ENCODE measurements around the gene GPR162. TPM values are rescaled to one million over a fixed set of nuclear protein-coding genes. Genes with fewer than 3 reads are reported as not detected.
A peak's percentile ranks its signal among the peaks of the same experiment; 100 is the strongest.

GPR162 gene
- total RNA-seq, 1 donor from 2014 or later = not detected

GRCh38 chr12:6818645-6819044, 3.0 kb upstream of the GPR162 start:
- Histone ChIP-seq H3K4me3 (ENCODE audit: low read depth, low read length) (no peak overlapping the region), H3K27me3 (ENCODE audit: control insufficient read depth, insufficient read depth, low read length) (peaks cover 21% of the 10 kb centered on the region), H3K36me3 (ENCODE audit: control insufficient read depth, insufficient read depth, low read length) (no peaks in the 10 kb centered on the region)
- DNase-seq (ENCODE audit: low read depth) (no peak), FAIRE-seq (no peak)
- TF ChIP-seq, protein P1, sequence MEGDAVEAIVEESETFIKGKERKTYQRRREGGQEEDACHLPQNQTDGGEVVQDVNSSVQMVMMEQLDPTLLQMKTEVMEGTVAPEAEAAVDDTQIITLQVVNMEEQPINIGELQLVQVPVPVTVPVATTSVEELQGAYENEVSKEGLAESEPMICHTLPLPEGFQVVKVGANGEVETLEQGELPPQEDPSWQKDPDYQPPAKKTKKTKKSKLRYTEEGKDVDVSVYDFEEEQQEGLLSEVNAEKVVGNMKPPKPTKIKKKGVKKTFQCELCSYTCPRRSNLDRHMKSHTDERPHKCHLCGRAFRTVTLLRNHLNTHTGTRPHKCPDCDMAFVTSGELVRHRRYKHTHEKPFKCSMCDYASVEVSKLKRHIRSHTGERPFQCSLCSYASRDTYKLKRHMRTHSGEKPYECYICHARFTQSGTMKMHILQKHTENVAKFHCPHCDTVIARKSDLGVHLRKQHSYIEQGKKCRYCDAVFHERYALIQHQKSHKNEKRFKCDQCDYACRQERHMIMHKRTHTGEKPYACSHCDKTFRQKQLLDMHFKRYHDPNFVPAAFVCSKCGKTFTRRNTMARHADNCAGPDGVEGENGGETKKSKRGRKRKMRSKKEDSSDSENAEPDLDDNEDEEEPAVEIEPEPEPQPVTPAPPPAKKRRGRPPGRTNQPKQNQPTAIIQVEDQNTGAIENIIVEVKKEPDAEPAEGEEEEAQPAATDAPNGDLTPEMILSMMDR (IDR thresholded peaks at IDR 0.05; ENCODE audit: insufficient read depth, low read length, severe bottlenecking) = no peak

DNA sequence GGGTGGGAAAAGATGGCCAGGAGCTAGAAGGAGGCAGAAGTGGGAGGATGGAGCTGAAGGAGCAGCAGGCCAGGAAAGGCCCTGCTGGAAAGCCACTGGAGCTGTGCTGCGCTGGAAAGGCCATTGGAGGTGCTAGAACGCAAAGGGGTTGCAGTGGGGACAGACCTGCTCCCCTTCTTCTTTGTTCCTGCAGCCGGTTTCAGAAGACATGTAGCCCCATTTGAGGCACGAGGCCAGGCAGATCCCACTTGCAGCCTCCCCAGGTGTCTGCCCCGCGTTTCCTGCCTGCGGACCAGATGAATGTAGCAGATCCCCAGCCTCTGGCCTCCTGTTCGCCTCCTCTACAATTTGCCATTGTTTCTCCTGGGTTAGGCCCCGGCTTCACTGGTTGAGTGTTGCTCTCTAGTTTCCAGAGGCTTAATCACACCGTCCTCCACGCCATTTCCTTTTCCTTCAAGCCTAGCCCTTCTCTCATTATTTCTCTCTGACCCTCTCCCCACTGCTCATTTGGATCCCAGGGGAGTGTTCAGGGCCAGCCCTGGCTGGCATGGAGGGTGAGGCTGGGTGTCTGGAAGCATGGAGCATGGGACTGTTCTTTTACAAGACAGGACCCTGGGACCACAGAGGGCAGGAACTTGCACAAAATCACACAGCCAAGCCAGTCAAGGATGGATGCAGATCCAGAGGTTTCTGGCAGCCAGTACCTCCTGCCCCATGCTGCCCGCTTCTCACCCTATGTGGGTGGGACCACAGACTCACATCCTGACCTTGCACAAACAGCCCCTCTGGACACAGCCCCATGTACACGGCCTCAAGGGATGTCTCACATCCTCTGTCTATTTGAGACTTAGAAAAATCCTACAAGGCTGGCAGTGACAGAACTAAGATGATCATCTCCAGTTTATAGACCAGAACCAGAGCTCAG, 2.3 kb upstream of the GPR162 start:
- Histone ChIP-seq H3K4me3 (ENCODE audit: low read depth, low read length) (no peak overlapping the region), H3K36me3 (ENCODE audit: control insufficient read depth, insufficient read depth, low read length) (no peaks in the 10 kb centered on the region), H3K27me3 (ENCODE audit: control insufficient read depth, insufficient read depth, low read length) (peaks cover 23% of the 10 kb centered on the region)
- TF ChIP-seq, protein P1 (IDR thresholded peaks at IDR 0.05; ENCODE audit: insufficient read depth, low read length, severe bottlenecking) = no peak
- FAIRE-seq = peak; percentile 98
- DNase-seq (ENCODE audit: low read depth) = no peak

- no peak overlapping the region for H3K4me3 ChIP-seq (ENCODE audit: low read depth, low read length)
- DNase-seq (ENCODE audit: low read depth) (no peak), FAIRE-seq (no peak)
- TF ChIP-seq, protein P1 (IDR thresholded peaks at IDR 0.05; ENCODE audit: insufficient read depth, low read length, severe bottlenecking) = no peak
- H3K27me3 ChIP-seq (ENCODE audit: control insufficient read depth, insufficient read depth, low read length) = peaks cover 23% of the 10 kb centered on the region
- H3K36me3 ChIP-seq (ENCODE audit: control insufficient read depth, insufficient read depth, low read length) = no peaks in the 10 kb centered on the region
These were observed 1.5 kb upstream of the GPR162 start for GRCh38 chr12:6820166-6820565.

GRCh38 chr12:6822426-6823135, 960 bp downstream of the GPR162 start:
- FAIRE-seq (no peak), DNase-seq (ENCODE audit: low read depth) (no peak)
- TF ChIP-seq, protein P1 (IDR thresholded peaks at IDR 0.05; ENCODE audit: insufficient read depth, low read length, severe bottlenecking) = no peak
- H3K4me3 ChIP-seq (ENCODE audit: low read depth, low read length) = no peak overlapping the region
- peaks cover 23% of the 10 kb centered on the region for H3K27me3 ChIP-seq (ENCODE audit: control insufficient read depth, insufficient read depth, low read length)
- no peaks in the 10 kb centered on the region for H3K36me3 ChIP-seq (ENCODE audit: control insufficient read depth, insufficient read depth, low read length)

- TF ChIP-seq, protein P1 (IDR thresholded peaks at IDR 0.05; ENCODE audit: insufficient read depth, low read length, severe bottlenecking) = no peak
- Histone ChIP-seq H3K27me3 (ENCODE audit: control insufficient read depth, insufficient read depth, low read length) (peaks cover 23% of the 10 kb centered on the region), H3K4me3 (ENCODE audit: low read depth, low read length) (no peak overlapping the region), H3K36me3 (ENCODE audit: control insufficient read depth, insufficient read depth, low read length) (no peaks in the 10 kb centered on the region)
- DNase-seq (ENCODE audit: low read depth) = no peak
- peak; percentile 66 for FAIRE-seq
These were observed 1.8 kb downstream of the GPR162 start for GRCh38 chr12:6823182-6824084.
